ENCODE measurements around the gene UCK1. TPM values are rescaled to one million over a fixed set of nuclear protein-coding genes. Genes with fewer than 3 reads are reported as not detected.

UCK1 gene
- total and polyA plus RNA-seq, 2 of the 8 experiments (the other 6 are each of a cell fraction or from before 2014, with no cell fraction given): 35.1 to 42.0 TPM

GRCh38 chr9:131567910-131568309 lies 36.8 kb upstream of the UCK1 start:
- no peak overlapping the region for H2AK5ac ChIP-seq (ENCODE audit: low read depth, low read length)
- FAIRE-seq (no peak), DNase-seq (ENCODE audit: low read depth in 1 of 2, low spot score in 2 of 2) (no peak)
- no peak overlapping the region for H3K4ac ChIP-seq (replicated peaks; ENCODE audit: insufficient read length, low read depth, low read length)
- no peak overlapping the region for H3K9ac ChIP-seq (replicated peaks in 1 of 4; ENCODE audit: extremely low read depth in 1 of 4, low read depth in 3 of 4, low read length in 3 of 4)
- no peak overlapping the region for H2BK120ac ChIP-seq (replicated peaks; ENCODE audit: low read depth, low read length)
- peaks cover 2 to 4% of the 10 kb centered on the region in 2 experiments; a peak in 2 of 4 replicates for H3K9me3 ChIP-seq (ENCODE audit: insufficient read depth in 2 of 2, low read depth in 1 of 2, low read length in 1 of 2)
- no peaks in the 10 kb centered on the region for H3K79me1 ChIP-seq (ENCODE audit: low read depth, low read length)
- no peak overlapping the region for H3K4me3 ChIP-seq (ENCODE audit: extremely low read depth in 1 of 4, insufficient read depth in 2 of 4, low read depth in 3 of 4, low read length in 4 of 4)
- H3K4me1 ChIP-seq (replicated peaks in 1 of 4; ENCODE audit: control insufficient read depth in 3 of 4, insufficient read depth in 4 of 4, low read length in 3 of 4): no peaks in the 10 kb centered on the region
- H3K79me2 ChIP-seq (ENCODE audit: control insufficient read depth in 1 of 2, insufficient read depth in 2 of 2, low read length in 2 of 2): no peaks in the 10 kb centered on the region
- no peak overlapping the region for H2BK12ac ChIP-seq (ENCODE audit: low read depth, low read length)
- ChIA-PET POLR2A (ENCODE audit: partially characterized antibody) (no interaction called here), CTCF (ENCODE audit: partially characterized antibody) (no interaction called here)
- no peak overlapping the region for H3K27ac ChIP-seq (ENCODE audit: low read depth, low read length)
- H2BK5ac ChIP-seq (ENCODE audit: low read depth, low read length): no peak overlapping the region
- no peaks in the 10 kb centered on the region for H3K23me2 ChIP-seq (ENCODE audit: low read depth, low read length)
- no peak overlapping the region for H3K4me2 ChIP-seq (ENCODE audit: insufficient read depth in 1 of 2, low read depth in 2 of 2, low read length in 2 of 2)
- H2BK15ac ChIP-seq (ENCODE audit: low read length): no peak overlapping the region
- no peak overlapping the region for H2AFZ ChIP-seq (ENCODE audit: low read length)
- H3K14ac ChIP-seq (ENCODE audit: insufficient read length): no peak overlapping the region
- no peak overlapping the region for H4K8ac ChIP-seq (ENCODE audit: extremely low read depth, insufficient read depth, low read length)
- no peak overlapping the region for H3K18ac ChIP-seq (ENCODE audit: extremely low read depth, low read length)
- no peak overlapping the region for H3K56ac ChIP-seq (replicated peaks; ENCODE audit: insufficient read length, low read depth, low read length)
- H3K36me3 ChIP-seq (ENCODE audit: control insufficient read depth in 2 of 4, insufficient read depth in 4 of 4, low read length in 3 of 4): no peaks in the 10 kb centered on the region
- H2BK20ac ChIP-seq (ENCODE audit: low read length): no peak overlapping the region
- WGBS, 2 experiments (ENCODE audit: extremely low coverage in 1 of 2, insufficient coverage in 1 of 2, insufficient read length in 1 of 2, insufficient replicate concordance in 2 of 2, low coverage in 1 of 2, low lambda C conversion rate in 2 of 2, missing lambda C conversion rate in 1 of 2): 96% methylated on average over 8 of the region's 8 CpGs; no CpG with 5 or more reads in 1 of the 2 experiments
- no peak overlapping the region for H4K5ac ChIP-seq (ENCODE audit: insufficient read length, low read depth, low read length)
- no peak overlapping the region for H4K91ac ChIP-seq (replicated peaks; ENCODE audit: insufficient read length, low read length)
- H3K23ac ChIP-seq (ENCODE audit: insufficient read length): no peak overlapping the region
- H4K20me1 ChIP-seq (replicated peaks in 1 of 2; ENCODE audit: control insufficient read depth in 1 of 2, insufficient read depth in 2 of 2, low read length in 2 of 2): no peaks in the 10 kb centered on the region
- H3K27me3 ChIP-seq (replicated peaks in 1 of 4; ENCODE audit: control insufficient read depth in 3 of 4, extremely low read depth in 1 of 4, insufficient read depth in 3 of 4, low read length in 3 of 4): no peaks in the 10 kb centered on the region
- TF ChIP-seq, protein P1, sequence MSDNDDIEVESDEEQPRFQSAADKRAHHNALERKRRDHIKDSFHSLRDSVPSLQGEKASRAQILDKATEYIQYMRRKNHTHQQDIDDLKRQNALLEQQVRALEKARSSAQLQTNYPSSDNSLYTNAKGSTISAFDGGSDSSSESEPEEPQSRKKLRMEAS (IDR thresholded peaks at IDR 0.05): no peak
- TF ChIP-seq CHD2 (IDR thresholded peaks at IDR 0.05; ENCODE audit: low read length) (no peak), CHD1 (IDR thresholded peaks at IDR 0.05; ENCODE audit: low read depth, low read length) (no peak), RAD21 (IDR thresholded peaks at IDR 0.05 in 1 of 2, conservative IDR thresholded peaks at IDR 0.05 in 1 of 2; ENCODE audit: low read depth in 2 of 2, low read length in 2 of 2) (no peak), GABPA (IDR thresholded peaks at IDR 0.05; ENCODE audit: borderline replicate concordance, insufficient read depth, low read length) (no peak), JUN (IDR thresholded peaks at IDR 0.05; ENCODE audit: low read depth, low read length) (no peak)

Measured in H1 (cell line).